H1 (cell line): ENCODE results near the gene CISH. TPM values are rescaled to one million over a fixed set of nuclear protein-coding genes. Genes with fewer than 3 reads are reported as not detected.
A peak's percentile ranks its signal among the peaks of the same experiment; 100 is the strongest.

ENCODE experiments used
- CTCF ChIA-PET: fragments of 300-600 bp; sonication (Branson Sonifier 250); formaldehyde crosslinking; loops from one replicate; lab custom pipeline; 2021; ENCODE audit not compliant: partially characterized antibody; lab: Charles Lee
- POLR2A ChIA-PET: fragments of 300-600 bp; sonication (Branson Sonifier 250); formaldehyde crosslinking; loops from one replicate; lab custom pipeline; 2021; ENCODE audit warnings: inconsistent platforms; ENCODE audit not compliant: partially characterized antibody; lab: Charles Lee
- DNase-seq, 2 experiments: peaks; one replicate each; pipeline versions ENCODE4 v3.0.0 to v3.0.0-alpha.2; 2010 to 2022; ENCODE audit warnings: low spot score in 2 of 2, low read depth in 1 of 2, mixed read lengths in 1 of 2
- FAIRE-seq: peaks from 2 replicates; lab custom pipeline; 2011; peaks lifted over from hg19 to GRCh38; lab: Jason Lieb, UNC
- H2AFZ ChIP-seq: 2 replicates; pipeline ENCODE4 v1.8.1; 2012; ENCODE audit warnings: low read length, inconsistent platforms
- H2AK5ac ChIP-seq: 2 replicates; pipeline ENCODE4 v1.6.1; 2013; ENCODE audit warnings: low read depth, low read length
- H2BK120ac ChIP-seq: replicated peaks from 2 replicates; pipeline ENCODE3; 2013; ENCODE audit warnings: low read depth, low read length, inconsistent platforms
- H2BK12ac ChIP-seq: 2 replicates; pipeline ENCODE4 v1.6.1; 2013; ENCODE audit warnings: low read depth, low read length
- H2BK15ac ChIP-seq: 2 replicates; pipeline ENCODE4 v1.6.1; 2013; ENCODE audit warnings: low read length
- H2BK20ac ChIP-seq: 2 replicates; pipeline ENCODE4 v1.6.1; 2013; ENCODE audit warnings: low read length
- H2BK5ac ChIP-seq: 2 replicates; pipeline ENCODE4 v1.6.1; 2013; ENCODE audit warnings: low read depth, low read length
- H3K14ac ChIP-seq: 2 replicates; pipeline ENCODE4 v1.6.1; 2013; ENCODE audit warnings: inconsistent platforms; ENCODE audit not compliant: insufficient read length
- H3K18ac ChIP-seq: 2 replicates; pipeline ENCODE4 v1.6.1; 2013; ENCODE audit warnings: low read length; ENCODE audit errors: extremely low read depth
- H3K23ac ChIP-seq: 2 replicates; pipeline ENCODE4 v1.6.1; 2013; ENCODE audit warnings: inconsistent platforms; ENCODE audit not compliant: insufficient read length
- H3K23me2 ChIP-seq: 2 replicates; pipeline ENCODE4 v1.6.1; 2013; ENCODE audit warnings: low read depth, low read length
- H3K27ac ChIP-seq: 2 replicates; pipeline ENCODE4 v1.6.1; 2011; ENCODE audit warnings: low read depth, low read length, inconsistent platforms
- H3K27me3 ChIP-seq, 4 experiments: replicated peaks in 1 of 4; 1 replicate in 1 of 4; 2 replicates in 3 of 4; pipeline versions ENCODE4 v1.6.1 to v1.8.1; 2011 to 2013; ENCODE audit warnings: low read length in 3 of 4, mild to moderate bottlenecking in 3 of 4, inconsistent platforms in 2 of 4, mixed read lengths in 2 of 4, moderate library complexity in 1 of 4; ENCODE audit not compliant: control insufficient read depth in 3 of 4, insufficient read depth in 3 of 4; ENCODE audit errors: extremely low read depth in 1 of 4
- H3K36me3 ChIP-seq, 4 experiments: 2 replicates each; pipeline versions ENCODE4 v1.6.1 to v1.8.1; 2011 to 2013; ENCODE audit warnings: mild to moderate bottlenecking in 4 of 4, low read length in 3 of 4, moderate library complexity in 2 of 4, control low read depth in 1 of 4, inconsistent platforms in 1 of 4; ENCODE audit not compliant: insufficient read depth in 4 of 4, control insufficient read depth in 2 of 4
- H3K4ac ChIP-seq: replicated peaks from 2 replicates; pipeline ENCODE3; 2013; ENCODE audit warnings: low read length, low read depth, mixed read lengths, inconsistent platforms; ENCODE audit not compliant: insufficient read length
- H3K4me1 ChIP-seq, 4 experiments: replicated peaks in 1 of 4; 1 replicate in 1 of 4; 2 replicates in 3 of 4; pipeline versions ENCODE4 v1.6.1 to v1.8.1; 2011 to 2013; ENCODE audit warnings: low read length in 3 of 4, inconsistent platforms in 2 of 4, mixed read lengths in 1 of 4; ENCODE audit not compliant: insufficient read depth in 4 of 4, control insufficient read depth in 3 of 4
- H3K4me2 ChIP-seq, 2 experiments: 2 replicates each; pipeline versions ENCODE4 v1.6.1 to v1.8.1; 2011 to 2013; ENCODE audit warnings: low read depth in 2 of 2, low read length in 2 of 2, control low read depth in 1 of 2, inconsistent platforms in 1 of 2, mild to moderate bottlenecking in 1 of 2; ENCODE audit not compliant: insufficient read depth in 1 of 2
- H3K4me3 ChIP-seq, 4 experiments: fragments of 200-600, 300-600 bp in 1 of 4; sonication (generic), shearing (Covaris generic), sonication (Bioruptor Twin) in 1 of 4; 2 replicates each; pipeline versions ENCODE4 v1.5.1 to v1.8.1; 2011 to 2016; ENCODE audit warnings: low read length in 4 of 4, low read depth in 3 of 4, control low read depth in 2 of 4, inconsistent platforms in 2 of 4, mild to moderate bottlenecking in 2 of 4, mixed read lengths in 1 of 4, moderate library complexity in 1 of 4; ENCODE audit not compliant: insufficient read depth in 2 of 4; ENCODE audit errors: extremely low read depth in 1 of 4
- H3K56ac ChIP-seq: replicated peaks from 2 replicates; pipeline ENCODE3; 2013; ENCODE audit warnings: low read depth, mild to moderate bottlenecking, mixed read lengths, low read length, inconsistent platforms; ENCODE audit not compliant: insufficient read length
- H3K79me1 ChIP-seq: 2 replicates; pipeline ENCODE4 v1.6.1; 2013; ENCODE audit warnings: low read depth, low read length, control low read depth
- H3K79me2 ChIP-seq, 2 experiments: 2 replicates each; pipeline versions ENCODE4 v1.6.1 to v1.8.1; 2012 to 2013; ENCODE audit warnings: low read length in 2 of 2, mild to moderate bottlenecking in 2 of 2, inconsistent platforms in 1 of 2; ENCODE audit not compliant: insufficient read depth in 2 of 2, control insufficient read depth in 1 of 2
- H3K9ac ChIP-seq, 4 experiments: replicated peaks in 1 of 4; 1 replicate in 1 of 4; 2 replicates in 3 of 4; pipeline versions ENCODE4 v1.6.1 to v1.8.1; 2011 to 2013; ENCODE audit warnings: low read depth in 3 of 4, low read length in 3 of 4, control low read depth in 2 of 4, mild to moderate bottlenecking in 2 of 4, moderate library complexity in 2 of 4, inconsistent platforms in 1 of 4; ENCODE audit errors: extremely low read depth in 1 of 4
- H3K9me3 ChIP-seq, 2 experiments: 2 replicates each; pipeline versions ENCODE4 v1.6.1 to v1.8.1; 2012 to 2013; ENCODE audit warnings: mild to moderate bottlenecking in 2 of 2, moderate library complexity in 2 of 2, control low read depth in 1 of 2, inconsistent platforms in 1 of 2, low read depth in 1 of 2, low read length in 1 of 2, mixed read lengths in 1 of 2; ENCODE audit not compliant: insufficient read depth in 2 of 2
- H4K20me1 ChIP-seq, 2 experiments: replicated peaks in 1 of 2; 2 replicates each; pipeline versions ENCODE3 to v1.8.1; 2011 to 2013; ENCODE audit warnings: inconsistent platforms in 2 of 2, low read length in 2 of 2, mild to moderate bottlenecking in 1 of 2; ENCODE audit not compliant: insufficient read depth in 2 of 2, control insufficient read depth in 1 of 2
- H4K5ac ChIP-seq: 2 replicates; pipeline ENCODE4 v1.6.1; 2013; ENCODE audit warnings: low read length, low read depth, mixed read lengths, inconsistent platforms; ENCODE audit not compliant: insufficient read length
- H4K8ac ChIP-seq: 2 replicates; pipeline ENCODE4 v1.8.0; 2013; ENCODE audit warnings: mild to moderate bottlenecking, moderate library complexity, low read length, inconsistent platforms; ENCODE audit not compliant: insufficient read depth; ENCODE audit errors: extremely low read depth
- H4K91ac ChIP-seq: replicated peaks from 2 replicates; pipeline ENCODE3; 2013; ENCODE audit warnings: low read length, mixed read lengths, inconsistent platforms; ENCODE audit not compliant: insufficient read length
- KDM1A ChIP-seq: fragments of 200-600, 300-600 bp; sonication (generic); IDR thresholded peaks from 2 replicates; pipeline ENCODE4 v1.7.1; 2016; ENCODE audit warnings: mild to moderate bottlenecking, low read length, borderline replicate concordance
- POLR2AphosphoS5 ChIP-seq: IDR thresholded peaks from 2 replicates; pipeline ENCODE4 v1.6.1; 2011; ENCODE audit warnings: low read depth, low read length
- SIX5 ChIP-seq: IDR thresholded peaks from 2 replicates; pipeline ENCODE4 v1.6.1; 2011; ENCODE audit warnings: mild to moderate bottlenecking, low read depth, low read length
- WGBS, 2 experiments: shearing (Covaris generic) in 1 of 2; methylation state at CpG; one replicate each; pipeline versions ENCODE4 v1.1.6 to v1.1.7; 2013 to 2015; ENCODE audit warnings: low lambda C conversion rate in 2 of 2, mixed read lengths in 2 of 2, inconsistent platforms in 1 of 2, low coverage in 1 of 2, missing lambda C conversion rate in 1 of 2; ENCODE audit not compliant: insufficient replicate concordance in 2 of 2, insufficient coverage in 1 of 2, insufficient read length in 1 of 2; ENCODE audit errors: extremely low coverage in 1 of 2, missing lambda C conversion rate in 1 of 2; 5-methylcytosine and 5-hydroxymethylcytosine counted together
- polyA plus RNA-seq, 7 experiments: library from polyadenylated mRNA; depleted of rRNA in 3 of 7; stranded (reverse) in 5 of 7; unstranded in 2 of 7; fragments of >200 nt in 5 of 7; fragments of 200-250 nt in 2 of 7; gene quantifications; 1 replicate in 5 of 7; 2 replicates in 1 of 7; 4 replicates in 1 of 7; pipeline versions ENCODE4 v1.2.1 to v1.2.3, GENCODE V29; 2011 to 2013; ENCODE audit warnings: missing spikeins in 2 of 7, mixed read lengths in 2 of 7
- total RNA-seq: library from RNA; stranded (reverse); fragmentation: NEBNext Ultra II Directional; extraction: Animal tissue kit (Norgen Biotek cat#: 25700); gene quantifications from 2 replicates; pipeline ENCODE4 v1.2.1, GENCODE V29; 2021

The CISH gene
- total and polyA plus RNA-seq, 2 of the 8 experiments (the other 6 are each of a cell fraction or from before 2014, with no cell fraction given): 1.9 to 2.2 TPM

GRCh38 chr3:50651445-50651844 lies 39.9 kb upstream of the CISH start:
- CTCF ChIA-PET: interaction anchor here (0.9 to 63.8 kb wide), 3 partner anchors 11 to 30 kb away, joined by 6 to 1262 read pairs (median 66); partner anchors contain the start of genes CISH, DOCK3 and MAPKAPK3
- Histone ChIP-seq H3K79me1 (no peaks in the 10 kb centered on the region; the same call in none of the 2 replicates), H2BK120ac (no peak overlapping the region), H3K56ac (no peak overlapping the region), H2BK12ac (no peak overlapping the region), H3K4me3 (no peak overlapping the region), H2BK15ac (no peak overlapping the region), H3K14ac (no peak overlapping the region), H4K5ac (no peak overlapping the region), H3K4me1 (peaks cover 0 to 18% (median 6%) of the 10 kb centered on the region in 4 experiments; a peak in 6 of 7 replicates), H2BK20ac (no peak overlapping the region; the same call in 1 of the 2 replicates), H3K9me3 (no peaks in the 10 kb centered on the region), H3K23me2 (no peaks in the 10 kb centered on the region), H4K8ac (peak overlapping the region; percentile 32; the same call in 1 of the 2 replicates), H3K4me2 (0 out of 4 replicates have a peak overlapping the region, but pooled peaks of 1 of the 2 experiments have one; percentile 5), H3K27ac (no peak overlapping the region), H3K4ac (no peak overlapping the region), H2AK5ac (no peak overlapping the region; the same call in 1 of the 2 replicates), H2BK5ac (no peak overlapping the region), H3K36me3 (peaks cover 0 to 8% (median under 1%) of the 10 kb centered on the region in 4 experiments; a peak in 2 of 8 replicates), H4K20me1 (peaks cover 2% of the 10 kb centered on the region in 2 experiments), H3K27me3 (no peaks in the 10 kb centered on the region), H3K18ac (no peak overlapping the region), H4K91ac (no peak overlapping the region), H2AFZ (no peak overlapping the region), H3K9ac (no peak overlapping the region), H3K23ac (no peak overlapping the region)
- POLR2A ChIA-PET: interaction anchor here (0.7 to 2.1 kb wide), 7 partner anchors 8 to 79 kb away, joined by 3 to 15 read pairs (median 3); no protein-coding TSS in a partner anchor
- no peak for DNase-seq
- FAIRE-seq: no peak
- TF ChIP-seq POLR2AphosphoS5 (0 out of 2 replicates have a peak, but pooled peaks have one; percentile 19), SIX5 (no peak), KDM1A (peak; percentile 89)
- TF ChIP-seq, all 59 proteins: peak for 2
- WGBS, 2 experiments: 91% methylated on average over 8 of the region's 8 CpGs; no CpG with 5 or more reads in 1 of the 2 experiments
- no peaks in the 10 kb centered on the region for H3K79me2 ChIP-seq
